Measurements from ENCODE around the gene AFP. TPM values are rescaled to one million over a fixed set of nuclear protein-coding genes. Genes with fewer than 3 reads are reported as not detected.

The AFP gene
- total RNA-seq, 1 donor = not detected

GRCh38 chr4:73454920-73455319 lies 18.9 kb downstream of the AFP start:
- no peaks in the 10 kb centered on the region for H3K9me3 ChIP-seq (ENCODE audit: low read depth, low read length)
- no peaks in the 10 kb centered on the region for H3K4me1 ChIP-seq (ENCODE audit: insufficient read depth, low read length)
- H3K27me3 ChIP-seq (ENCODE audit: insufficient read depth, low read length) = no peaks in the 10 kb centered on the region
- H3K4me3 ChIP-seq (ENCODE audit: low read length) = no peak overlapping the region

- Histone ChIP-seq H3K27me3 (ENCODE audit: insufficient read depth, low read length) (no peaks in the 10 kb centered on the region), H3K4me1 (ENCODE audit: insufficient read depth, low read length) (no peaks in the 10 kb centered on the region), H3K9me3 (ENCODE audit: low read depth, low read length) (no peaks in the 10 kb centered on the region), H3K4me3 (ENCODE audit: low read length) (no peak overlapping the region)
These were observed 20.4 kb downstream of the AFP start for GRCh38 chr4:73456177-73457022.

GRCh38 chr4:73458184-73459047 lies 22.4 kb downstream of the AFP start:
- Histone ChIP-seq H3K9me3 (ENCODE audit: low read depth, low read length) (no peaks in the 10 kb centered on the region), H3K27me3 (ENCODE audit: insufficient read depth, low read length) (no peaks in the 10 kb centered on the region), H3K4me3 (ENCODE audit: low read length) (no peak overlapping the region), H3K4me1 (ENCODE audit: insufficient read depth, low read length) (no peaks in the 10 kb centered on the region)

DNA sequence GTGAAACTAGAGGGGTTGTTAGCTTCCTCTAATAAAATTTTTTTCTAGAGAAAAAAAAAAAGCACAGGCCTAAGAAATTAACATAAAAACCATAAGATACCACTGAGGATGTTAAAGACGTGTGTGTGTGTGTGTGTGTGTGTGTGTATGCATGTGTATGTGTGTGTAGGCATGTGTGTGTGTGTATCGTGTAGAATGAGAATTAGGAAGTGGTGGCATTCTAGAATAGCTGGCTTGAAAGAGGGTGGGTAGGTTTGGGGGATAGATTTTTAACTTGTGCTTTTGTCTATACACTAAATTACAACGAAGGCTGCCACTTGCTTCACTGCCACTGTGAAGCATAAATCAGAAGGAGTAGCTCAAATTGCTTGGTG lies 23.0 kb downstream of the AFP start:
- Histone ChIP-seq H3K4me1 (ENCODE audit: insufficient read depth, low read length) (no peaks in the 10 kb centered on the region), H3K4me3 (ENCODE audit: low read length) (no peak overlapping the region), H3K27me3 (ENCODE audit: insufficient read depth, low read length) (no peaks in the 10 kb centered on the region)

DNA sequence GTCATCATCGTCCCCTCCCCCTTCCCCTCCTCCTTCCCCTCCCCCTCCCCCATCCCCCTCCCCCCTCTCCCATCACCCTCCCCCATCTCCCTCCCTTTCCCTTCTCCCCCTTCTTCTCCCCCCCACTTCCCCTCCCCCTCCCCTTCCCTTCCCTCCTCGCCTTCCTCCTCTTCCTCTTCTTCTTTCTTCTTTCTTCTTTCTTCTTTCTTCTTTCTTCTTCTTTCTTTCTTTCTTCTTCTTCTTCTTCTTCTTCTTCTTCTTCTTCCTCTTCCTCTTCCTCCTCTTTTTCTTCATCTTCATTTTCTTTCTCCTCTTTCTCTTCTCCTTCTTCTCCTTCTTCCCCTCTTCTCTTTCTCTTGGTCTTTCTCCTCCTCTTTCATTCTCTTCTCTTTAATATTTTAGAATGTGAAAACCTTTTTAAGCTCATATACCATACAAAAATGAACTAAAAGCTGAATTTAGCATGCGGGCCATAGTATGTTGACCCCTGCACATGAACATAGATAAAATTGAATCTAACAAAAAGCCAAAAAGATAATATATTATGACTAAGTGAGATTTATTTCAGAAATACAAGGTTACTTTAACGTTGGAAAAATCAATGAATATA lies 25.0 kb downstream of the AFP start:
- no peak overlapping the region for H3K4me3 ChIP-seq (ENCODE audit: low read length)
- no peaks in the 10 kb centered on the region for H3K9me3 ChIP-seq (ENCODE audit: low read depth, low read length)
- H3K4me1 ChIP-seq (ENCODE audit: insufficient read depth, low read length) = no peaks in the 10 kb centered on the region
- no peaks in the 10 kb centered on the region for H3K27me3 ChIP-seq (ENCODE audit: insufficient read depth, low read length)

More for the DNA sequence above, 23.0 kb downstream of the AFP start:
- H3K9me3 ChIP-seq (ENCODE audit: low read depth, low read length) = no peaks in the 10 kb centered on the region

GRCh38 chr4:73468170-73468569 lies 32.1 kb downstream of the AFP start:
- H3K9me3 ChIP-seq (ENCODE audit: low read depth, low read length) = no peaks in the 10 kb centered on the region

DNA sequence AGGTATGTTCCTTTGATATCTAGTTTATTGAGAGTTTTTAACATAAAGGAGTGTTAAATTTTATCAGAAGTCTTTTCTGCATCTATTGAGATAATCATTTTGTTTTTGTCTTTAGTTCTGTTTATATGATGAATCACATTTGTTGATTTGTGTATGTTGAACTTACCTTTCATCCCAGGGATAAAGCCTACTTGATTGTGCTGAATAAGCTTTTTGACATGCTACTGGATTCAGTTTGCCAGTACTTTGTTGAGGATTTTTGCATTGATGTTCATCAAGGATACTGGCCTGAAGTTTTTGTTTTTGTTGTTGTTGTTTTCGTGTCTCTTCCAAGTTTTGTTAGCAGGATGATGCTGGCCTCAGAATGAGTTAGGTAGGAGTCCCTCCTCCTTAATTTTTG lies 34.7 kb downstream of the AFP start:
- Histone ChIP-seq H3K27me3 (ENCODE audit: insufficient read depth, low read length) (no peaks in the 10 kb centered on the region), H3K4me1 (ENCODE audit: insufficient read depth, low read length) (no peaks in the 10 kb centered on the region), H3K4me3 (ENCODE audit: low read length) (no peak overlapping the region), H3K9me3 (ENCODE audit: low read depth, low read length) (no peaks in the 10 kb centered on the region)

More at GRCh38 chr4:73468170-73468569, 32.1 kb downstream of the AFP start:
- Histone ChIP-seq H3K27me3 (ENCODE audit: insufficient read depth, low read length) (no peaks in the 10 kb centered on the region), H3K4me3 (ENCODE audit: low read length) (no peak overlapping the region), H3K4me1 (ENCODE audit: insufficient read depth, low read length) (no peaks in the 10 kb centered on the region)

GRCh38 chr4:73477176-73477575 lies 41.2 kb downstream of the AFP start:
- no peak overlapping the region for H3K4me3 ChIP-seq (ENCODE audit: low read length)
- H3K27me3 ChIP-seq (ENCODE audit: insufficient read depth, low read length) = no peaks in the 10 kb centered on the region
- no peaks in the 10 kb centered on the region for H3K9me3 ChIP-seq (ENCODE audit: low read depth, low read length)

DNA sequence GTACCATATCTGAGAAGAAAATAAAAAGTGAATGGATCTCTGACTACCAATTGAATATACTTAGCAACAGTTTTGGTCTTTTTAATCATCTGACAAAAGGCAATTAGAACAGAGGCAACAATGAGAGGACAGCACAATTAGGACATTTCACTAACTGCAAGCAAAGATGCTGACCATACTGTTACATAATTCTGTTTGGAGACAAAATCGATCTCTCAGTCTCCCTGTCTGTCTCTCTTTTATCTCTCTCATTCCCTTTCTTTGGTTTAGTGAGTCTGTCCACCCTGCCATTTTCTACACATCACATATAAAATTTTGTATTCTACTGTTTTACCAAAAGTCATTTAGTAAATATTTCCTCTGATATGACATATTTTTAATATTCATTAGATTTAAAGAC lies 43.3 kb downstream of the AFP start:
- Histone ChIP-seq H3K9me3 (ENCODE audit: low read depth, low read length) (no peaks in the 10 kb centered on the region), H3K4me1 (ENCODE audit: insufficient read depth, low read length) (no peaks in the 10 kb centered on the region), H3K27me3 (ENCODE audit: insufficient read depth, low read length) (no peaks in the 10 kb centered on the region), H3K4me3 (ENCODE audit: low read length) (no peak overlapping the region)

More at GRCh38 chr4:73477176-73477575, 41.2 kb downstream of the AFP start:
- H3K4me1 ChIP-seq (ENCODE audit: insufficient read depth, low read length) = no peaks in the 10 kb centered on the region

GRCh38 chr4:73481358-73481757 lies 45.3 kb downstream of the AFP start, which contains the start of gene AFM:
Gene AFM, plus strand, starts transcription at chr4:73481745. Its CDS starts 31 bp downstream, at chr4:73481776.
- H3K4me1 ChIP-seq (ENCODE audit: insufficient read depth, low read length) = no peaks in the 10 kb centered on the region
- no peak within 1 kb of the TSS for H3K4me3 ChIP-seq (ENCODE audit: low read length)
- H3K27me3 ChIP-seq (ENCODE audit: insufficient read depth, low read length) = no peaks in the 10 kb centered on the region
- H3K9me3 ChIP-seq (ENCODE audit: low read depth, low read length) = no peaks in the 10 kb centered on the region

GRCh38 chr4:73485085-73485484 lies 49.1 kb downstream of the AFP start:
- H3K27me3 ChIP-seq (ENCODE audit: insufficient read depth, low read length) = no peaks in the 10 kb centered on the region
- no peaks in the 10 kb centered on the region for H3K4me1 ChIP-seq (ENCODE audit: insufficient read depth, low read length)
- H3K4me3 ChIP-seq (ENCODE audit: low read length) = no peak overlapping the region
- H3K9me3 ChIP-seq (ENCODE audit: low read depth, low read length) = no peaks in the 10 kb centered on the region

DNA sequence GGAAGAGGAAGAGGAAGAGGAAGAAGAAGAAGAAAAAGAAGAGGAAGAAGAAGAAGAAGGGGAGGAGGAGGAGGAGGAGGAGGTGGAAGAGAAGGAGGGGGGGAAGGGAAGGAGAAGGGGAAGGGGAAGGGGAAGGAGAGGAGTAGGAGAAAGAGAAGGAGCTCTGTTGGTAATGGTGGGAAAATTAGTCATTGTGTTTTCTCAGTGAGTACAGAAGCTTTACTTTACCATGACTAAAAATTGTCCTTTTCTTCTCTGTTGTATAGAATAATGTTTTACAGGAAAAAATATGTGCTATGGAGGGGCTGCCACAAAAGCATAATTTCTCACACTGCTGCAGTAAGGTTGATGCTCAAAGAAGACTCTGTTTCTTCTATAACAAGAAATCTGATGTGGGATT lies 49.6 kb downstream of the AFP start:
- Histone ChIP-seq H3K4me3 (ENCODE audit: low read length) (no peak overlapping the region), H3K9me3 (ENCODE audit: low read depth, low read length) (no peaks in the 10 kb centered on the region), H3K4me1 (ENCODE audit: insufficient read depth, low read length) (no peaks in the 10 kb centered on the region), H3K27me3 (ENCODE audit: insufficient read depth, low read length) (no peaks in the 10 kb centered on the region)

DNA sequence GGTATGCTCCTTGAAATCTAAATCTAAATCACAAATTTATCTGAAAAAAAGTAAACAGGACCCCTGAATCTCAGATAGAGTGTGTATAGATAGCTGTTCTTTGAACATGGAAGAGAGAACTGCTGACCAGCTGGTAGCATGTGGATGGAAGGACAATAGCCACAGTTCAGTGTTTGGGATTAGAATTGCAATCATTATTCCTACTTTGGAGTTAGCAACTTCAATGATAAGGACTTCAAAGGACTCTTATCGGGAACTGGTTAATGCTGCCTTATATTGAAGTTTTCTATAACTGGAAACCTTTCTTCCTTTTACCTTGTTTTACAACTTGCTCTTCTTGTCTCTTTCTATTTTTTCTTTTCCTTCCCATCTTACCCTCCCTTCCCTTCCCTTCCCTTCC lies 50.5 kb downstream of the AFP start:
- H3K27me3 ChIP-seq (ENCODE audit: insufficient read depth, low read length) = no peaks in the 10 kb centered on the region
- no peaks in the 10 kb centered on the region for H3K4me1 ChIP-seq (ENCODE audit: insufficient read depth, low read length)
- H3K9me3 ChIP-seq (ENCODE audit: low read depth, low read length) = no peaks in the 10 kb centered on the region
- H3K4me3 ChIP-seq (ENCODE audit: low read length) = no peak overlapping the region

DNA sequence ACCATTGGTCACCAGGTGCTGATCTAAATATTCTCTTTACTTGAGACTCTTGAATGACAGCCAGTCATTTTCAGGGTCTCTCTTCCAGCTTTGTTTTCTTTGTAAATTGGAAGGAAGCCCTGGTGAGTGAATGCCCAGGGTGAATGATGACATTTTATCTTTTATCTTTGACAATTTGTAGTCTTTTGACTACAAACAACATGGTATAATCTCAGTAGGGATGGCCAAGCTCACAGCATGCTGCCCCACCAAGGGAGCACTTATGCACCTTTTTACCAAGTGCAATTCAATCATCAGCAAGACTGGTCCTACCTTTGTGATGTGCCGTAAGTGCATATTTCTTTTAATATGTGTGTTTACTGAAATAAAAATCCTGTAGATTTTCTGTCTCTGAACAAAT lies 51.2 kb downstream of the AFP start:
- no peaks in the 10 kb centered on the region for H3K4me1 ChIP-seq (ENCODE audit: insufficient read depth, low read length)
- H3K4me3 ChIP-seq (ENCODE audit: low read length) = no peak overlapping the region
- H3K27me3 ChIP-seq (ENCODE audit: insufficient read depth, low read length) = no peaks in the 10 kb centered on the region
- H3K9me3 ChIP-seq (ENCODE audit: low read depth, low read length) = no peaks in the 10 kb centered on the region
